ENCODE data around the gene CCDC150. TPM values are rescaled to one million over a fixed set of nuclear protein-coding genes. Genes with fewer than 3 reads are reported as not detected.

CCDC150 gene
- total RNA-seq, 1 experiment from 2014 or later, result 29.2 TPM

DNA sequence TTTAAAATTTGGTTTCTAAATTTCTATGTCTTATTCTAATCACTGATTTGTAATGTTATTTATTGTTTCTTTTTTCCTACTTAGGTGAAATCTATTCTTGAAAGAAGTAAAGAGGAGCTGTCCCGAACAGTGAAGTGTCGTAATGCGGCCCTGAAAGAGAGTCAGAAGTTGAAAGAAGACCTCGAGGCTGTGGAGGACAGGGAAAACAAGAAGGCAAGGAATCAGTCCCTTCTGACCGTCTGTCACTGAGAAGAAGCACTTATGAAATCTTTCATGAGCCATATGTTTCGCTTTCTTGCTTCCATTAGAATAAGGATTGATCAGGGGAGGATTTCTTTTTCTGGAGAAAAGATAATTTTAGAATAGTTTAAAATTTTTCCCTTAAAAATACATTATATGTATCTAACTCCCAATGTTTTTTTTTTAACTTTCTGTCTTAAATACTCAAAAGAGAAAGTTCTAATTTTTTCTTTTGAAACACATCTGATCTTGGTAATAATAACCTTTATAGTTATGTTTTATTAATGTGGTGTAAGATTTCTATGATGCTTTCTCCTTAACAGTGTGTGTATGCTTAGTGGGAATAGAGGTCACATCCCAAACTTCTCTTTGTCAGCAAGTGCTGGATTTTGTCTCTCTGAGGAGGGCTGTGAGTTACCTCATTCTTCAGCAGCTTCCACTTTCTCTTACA is 79.0 kb downstream of the CCDC150 start (continued):
- TF ChIP-seq, protein P1, sequence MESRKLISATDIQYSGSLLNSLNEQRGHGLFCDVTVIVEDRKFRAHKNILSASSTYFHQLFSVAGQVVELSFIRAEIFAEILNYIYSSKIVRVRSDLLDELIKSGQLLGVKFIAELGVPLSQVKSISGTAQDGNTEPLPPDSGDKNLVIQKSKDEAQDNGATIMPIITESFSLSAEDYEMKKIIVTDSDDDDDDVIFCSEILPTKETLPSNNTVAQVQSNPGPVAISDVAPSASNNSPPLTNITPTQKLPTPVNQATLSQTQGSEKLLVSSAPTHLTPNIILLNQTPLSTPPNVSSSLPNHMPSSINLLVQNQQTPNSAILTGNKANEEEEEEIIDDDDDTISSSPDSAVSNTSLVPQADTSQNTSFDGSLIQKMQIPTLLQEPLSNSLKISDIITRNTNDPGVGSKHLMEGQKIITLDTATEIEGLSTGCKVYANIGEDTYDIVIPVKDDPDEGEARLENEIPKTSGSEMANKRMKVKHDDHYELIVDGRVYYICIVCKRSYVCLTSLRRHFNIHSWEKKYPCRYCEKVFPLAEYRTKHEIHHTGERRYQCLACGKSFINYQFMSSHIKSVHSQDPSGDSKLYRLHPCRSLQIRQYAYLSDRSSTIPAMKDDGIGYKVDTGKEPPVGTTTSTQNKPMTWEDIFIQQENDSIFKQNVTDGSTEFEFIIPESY (IDR thresholded peaks at IDR 0.05; ENCODE audit: extremely low read depth, insufficient replicate concordance, low read length), result no peak
- TF ChIP-seq RAD21 (IDR thresholded peaks at IDR 0.05; ENCODE audit: low read depth), result no peak
- no peak for TF ChIP-seq ZNF274 (IDR thresholded peaks at IDR 0.05; ENCODE audit: low read depth, low read length)
- no peak for TF ChIP-seq YY1 (IDR thresholded peaks at IDR 0.05; ENCODE audit: extremely low read depth, insufficient replicate concordance, low read depth, low read length)
- no peak for TF ChIP-seq SIN3A (IDR thresholded peaks at IDR 0.05; ENCODE audit: low read depth)

DNA sequence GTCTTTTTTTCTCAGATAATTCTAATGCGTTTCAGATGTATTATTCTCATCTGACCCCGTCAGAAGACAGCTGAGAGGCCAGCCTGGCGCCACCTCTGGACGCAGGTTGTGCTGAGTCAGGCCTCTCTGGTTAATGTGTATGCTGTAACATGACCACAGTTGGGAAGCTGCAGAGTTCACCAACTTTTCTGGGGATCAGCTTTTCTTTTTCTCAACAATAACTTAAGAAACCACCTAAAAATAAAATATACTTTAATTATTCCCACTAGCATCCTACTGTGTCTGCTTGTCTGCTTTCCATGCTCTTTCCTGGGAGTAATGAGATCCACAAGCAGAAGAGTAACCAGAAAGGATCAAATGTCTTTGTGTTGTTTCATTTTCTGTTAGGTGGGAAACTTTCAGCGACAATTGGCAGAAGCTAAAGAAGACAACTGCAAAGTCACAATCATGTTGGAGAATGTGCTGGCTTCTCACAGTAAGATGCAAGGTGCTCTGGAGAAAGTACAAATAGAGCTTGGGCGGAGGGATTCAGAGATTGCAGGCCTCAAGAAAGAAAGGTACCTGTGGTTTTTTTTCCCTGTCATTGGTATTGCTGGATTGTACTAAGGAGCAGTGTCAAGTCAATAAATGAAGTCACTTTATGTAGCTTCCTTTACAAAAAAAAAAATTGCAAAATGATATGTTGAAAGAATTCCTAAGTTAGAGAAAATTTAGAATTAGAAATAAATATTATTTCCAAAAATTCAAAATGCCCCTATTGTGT is 79.8 kb downstream of the CCDC150 start:
- ChIA-PET POLR2A (interaction anchor here (1.2 kb wide), 1 partner anchor 23 kb away, joined by 3 read pairs; no protein-coding TSS in a partner anchor), CTCF (interaction anchor here (0.7 to 1.5 kb wide), 2 partner anchors 8 to 32 kb away, joined by 3 to 5 read pairs; no protein-coding TSS in a partner anchor), RAD21 (ENCODE audit: low non-redundant PET in 1 of 2, low total read pairs in 2 of 2, uncharacterized antibody in 2 of 2, unreplicated experiment in 2 of 2) (no interaction called here)
- peak overlapping the region; percentile 8; the same call in 1 of the 2 replicates for H3K27ac ChIP-seq (ENCODE audit: low read depth, low read length)
- H3K27me3 ChIP-seq (ENCODE audit: insufficient read depth, low read length), result no peaks in the 10 kb centered on the region
- DNase-seq (ENCODE audit: low read depth, low spot score) (no peak), ATAC-seq (peak; percentile 89)
- intact Hi-C loops (cut with micrococcal nuclease), result no loop called here
- H2AFZ ChIP-seq (ENCODE audit: low read depth, low read length, poor library complexity, severe bottlenecking), result no peak overlapping the region
- no peaks in the 10 kb centered on the region for H3K9me3 ChIP-seq (ENCODE audit: control insufficient read depth in 1 of 2, insufficient read depth in 1 of 2, low read depth in 1 of 2, low read length in 2 of 2)
- H3K4me3 ChIP-seq (replicated peaks in 1 of 2; ENCODE audit: low read depth in 1 of 2, low read length in 2 of 2), result no peak overlapping the region
- no peak overlapping the region for H3K9ac ChIP-seq (ENCODE audit: low read length)
- no peaks in the 10 kb centered on the region for H3K79me2 ChIP-seq (ENCODE audit: insufficient read depth, low read length)
- no peak overlapping the region; the same call in 1 of the 2 replicates for H3K4me2 ChIP-seq (ENCODE audit: low read length)
- peaks cover 0 to 8% of the 10 kb centered on the region in 2 experiments; a peak in 1 of 4 replicates for H3K4me1 ChIP-seq (ENCODE audit: control insufficient read depth in 1 of 2, insufficient read depth in 2 of 2, low read length in 2 of 2)
- H3K9me2 ChIP-seq (ENCODE audit: insufficient read depth), result no peaks in the 10 kb centered on the region
- H3K36me3 ChIP-seq (ENCODE audit: control insufficient read depth in 1 of 2, insufficient read depth in 2 of 2, low read length in 2 of 2), result peaks cover 2 to 11% of the 10 kb centered on the region in 2 experiments; a peak in 2 of 4 replicates
- TF ChIP-seq RAD21 (IDR thresholded peaks at IDR 0.05; ENCODE audit: low read depth) (0 out of 2 replicates have a peak, but pooled peaks have one; percentile 6), SRF (IDR thresholded peaks at IDR 0.05; ENCODE audit: low read depth) (no peak), SIN3A (IDR thresholded peaks at IDR 0.05; ENCODE audit: low read depth) (no peak), FOSL1 (IDR thresholded peaks at IDR 0.05; ENCODE audit: low read depth) (no peak), ZNF274 (IDR thresholded peaks at IDR 0.05; ENCODE audit: low read depth, low read length) (no peak)
- TF ChIP-seq, protein P2, sequence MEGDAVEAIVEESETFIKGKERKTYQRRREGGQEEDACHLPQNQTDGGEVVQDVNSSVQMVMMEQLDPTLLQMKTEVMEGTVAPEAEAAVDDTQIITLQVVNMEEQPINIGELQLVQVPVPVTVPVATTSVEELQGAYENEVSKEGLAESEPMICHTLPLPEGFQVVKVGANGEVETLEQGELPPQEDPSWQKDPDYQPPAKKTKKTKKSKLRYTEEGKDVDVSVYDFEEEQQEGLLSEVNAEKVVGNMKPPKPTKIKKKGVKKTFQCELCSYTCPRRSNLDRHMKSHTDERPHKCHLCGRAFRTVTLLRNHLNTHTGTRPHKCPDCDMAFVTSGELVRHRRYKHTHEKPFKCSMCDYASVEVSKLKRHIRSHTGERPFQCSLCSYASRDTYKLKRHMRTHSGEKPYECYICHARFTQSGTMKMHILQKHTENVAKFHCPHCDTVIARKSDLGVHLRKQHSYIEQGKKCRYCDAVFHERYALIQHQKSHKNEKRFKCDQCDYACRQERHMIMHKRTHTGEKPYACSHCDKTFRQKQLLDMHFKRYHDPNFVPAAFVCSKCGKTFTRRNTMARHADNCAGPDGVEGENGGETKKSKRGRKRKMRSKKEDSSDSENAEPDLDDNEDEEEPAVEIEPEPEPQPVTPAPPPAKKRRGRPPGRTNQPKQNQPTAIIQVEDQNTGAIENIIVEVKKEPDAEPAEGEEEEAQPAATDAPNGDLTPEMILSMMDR (IDR thresholded peaks at IDR 0.05 in 2 of 3, conservative IDR thresholded peaks at IDR 0.05 in 1 of 3; ENCODE audit: borderline replicate concordance in 1 of 3, insufficient read depth in 1 of 3, low read depth in 2 of 3, low read length in 2 of 3), result peak; percentile 4 to 29 (median 20); a peak in 3 of 6 replicates
- no TSS peak for BruUV-seq (replicated peaks)
- H4K20me1 ChIP-seq (ENCODE audit: insufficient read depth), result no peaks in the 10 kb centered on the region
